H1 (cell line): ENCODE measurements around the gene CTPS1. TPM values are rescaled to one million over a fixed set of nuclear protein-coding genes. Genes with fewer than 3 reads are reported as not detected.

ENCODE experiments used
- CTCF ChIA-PET: fragments of 300-600 bp; sonication (Branson Sonifier 250); formaldehyde crosslinking; loops from one replicate; lab custom pipeline; 2021; ENCODE audit not compliant: partially characterized antibody; lab: Charles Lee
- POLR2A ChIA-PET: fragments of 300-600 bp; sonication (Branson Sonifier 250); formaldehyde crosslinking; loops from one replicate; lab custom pipeline; 2021; ENCODE audit warnings: inconsistent platforms; ENCODE audit not compliant: partially characterized antibody; lab: Charles Lee
- DNase-seq, 2 experiments: peaks; one replicate each; pipeline versions ENCODE4 v3.0.0 to v3.0.0-alpha.2; 2010 to 2022; ENCODE audit warnings: low spot score in 2 of 2, low read depth in 1 of 2, mixed read lengths in 1 of 2
- FAIRE-seq: peaks from 2 replicates; lab custom pipeline; 2011; peaks lifted over from hg19 to GRCh38; lab: Jason Lieb, UNC
- H2AFZ ChIP-seq: 2 replicates; pipeline ENCODE4 v1.8.1; 2012; ENCODE audit warnings: low read length, inconsistent platforms
- H2AK5ac ChIP-seq: 2 replicates; pipeline ENCODE4 v1.6.1; 2013; ENCODE audit warnings: low read depth, low read length
- H2BK120ac ChIP-seq: replicated peaks from 2 replicates; pipeline ENCODE3; 2013; ENCODE audit warnings: low read depth, low read length, inconsistent platforms
- H2BK12ac ChIP-seq: 2 replicates; pipeline ENCODE4 v1.6.1; 2013; ENCODE audit warnings: low read depth, low read length
- H2BK15ac ChIP-seq: 2 replicates; pipeline ENCODE4 v1.6.1; 2013; ENCODE audit warnings: low read length
- H2BK20ac ChIP-seq: 2 replicates; pipeline ENCODE4 v1.6.1; 2013; ENCODE audit warnings: low read length
- H2BK5ac ChIP-seq: 2 replicates; pipeline ENCODE4 v1.6.1; 2013; ENCODE audit warnings: low read depth, low read length
- H3K14ac ChIP-seq: 2 replicates; pipeline ENCODE4 v1.6.1; 2013; ENCODE audit warnings: inconsistent platforms; ENCODE audit not compliant: insufficient read length
- H3K18ac ChIP-seq: 2 replicates; pipeline ENCODE4 v1.6.1; 2013; ENCODE audit warnings: low read length; ENCODE audit errors: extremely low read depth
- H3K23ac ChIP-seq: 2 replicates; pipeline ENCODE4 v1.6.1; 2013; ENCODE audit warnings: inconsistent platforms; ENCODE audit not compliant: insufficient read length
- H3K23me2 ChIP-seq: 2 replicates; pipeline ENCODE4 v1.6.1; 2013; ENCODE audit warnings: low read depth, low read length
- H3K27ac ChIP-seq: 2 replicates; pipeline ENCODE4 v1.6.1; 2011; ENCODE audit warnings: low read depth, low read length, inconsistent platforms
- H3K27me3 ChIP-seq, 4 experiments: replicated peaks in 1 of 4; 1 replicate in 1 of 4; 2 replicates in 3 of 4; pipeline versions ENCODE4 v1.6.1 to v1.8.1; 2011 to 2013; ENCODE audit warnings: low read length in 3 of 4, mild to moderate bottlenecking in 3 of 4, inconsistent platforms in 2 of 4, mixed read lengths in 2 of 4, moderate library complexity in 1 of 4; ENCODE audit not compliant: control insufficient read depth in 3 of 4, insufficient read depth in 3 of 4; ENCODE audit errors: extremely low read depth in 1 of 4
- H3K36me3 ChIP-seq, 4 experiments: 2 replicates each; pipeline versions ENCODE4 v1.6.1 to v1.8.1; 2011 to 2013; ENCODE audit warnings: mild to moderate bottlenecking in 4 of 4, low read length in 3 of 4, moderate library complexity in 2 of 4, control low read depth in 1 of 4, inconsistent platforms in 1 of 4; ENCODE audit not compliant: insufficient read depth in 4 of 4, control insufficient read depth in 2 of 4
- H3K4ac ChIP-seq: replicated peaks from 2 replicates; pipeline ENCODE3; 2013; ENCODE audit warnings: low read length, low read depth, mixed read lengths, inconsistent platforms; ENCODE audit not compliant: insufficient read length
- H3K4me1 ChIP-seq, 4 experiments: replicated peaks in 1 of 4; 1 replicate in 1 of 4; 2 replicates in 3 of 4; pipeline versions ENCODE4 v1.6.1 to v1.8.1; 2011 to 2013; ENCODE audit warnings: low read length in 3 of 4, inconsistent platforms in 2 of 4, mixed read lengths in 1 of 4; ENCODE audit not compliant: insufficient read depth in 4 of 4, control insufficient read depth in 3 of 4
- H3K4me2 ChIP-seq, 2 experiments: 2 replicates each; pipeline versions ENCODE4 v1.6.1 to v1.8.1; 2011 to 2013; ENCODE audit warnings: low read depth in 2 of 2, low read length in 2 of 2, control low read depth in 1 of 2, inconsistent platforms in 1 of 2, mild to moderate bottlenecking in 1 of 2; ENCODE audit not compliant: insufficient read depth in 1 of 2
- H3K4me3 ChIP-seq, 4 experiments: fragments of 200-600, 300-600 bp in 1 of 4; sonication (generic), shearing (Covaris generic), sonication (Bioruptor Twin) in 1 of 4; 2 replicates each; pipeline versions ENCODE4 v1.5.1 to v1.8.1; 2011 to 2016; ENCODE audit warnings: low read length in 4 of 4, low read depth in 3 of 4, control low read depth in 2 of 4, inconsistent platforms in 2 of 4, mild to moderate bottlenecking in 2 of 4, mixed read lengths in 1 of 4, moderate library complexity in 1 of 4; ENCODE audit not compliant: insufficient read depth in 2 of 4; ENCODE audit errors: extremely low read depth in 1 of 4
- H3K56ac ChIP-seq: replicated peaks from 2 replicates; pipeline ENCODE3; 2013; ENCODE audit warnings: low read depth, mild to moderate bottlenecking, mixed read lengths, low read length, inconsistent platforms; ENCODE audit not compliant: insufficient read length
- H3K79me1 ChIP-seq: 2 replicates; pipeline ENCODE4 v1.6.1; 2013; ENCODE audit warnings: low read depth, low read length, control low read depth
- H3K79me2 ChIP-seq, 2 experiments: 2 replicates each; pipeline versions ENCODE4 v1.6.1 to v1.8.1; 2012 to 2013; ENCODE audit warnings: low read length in 2 of 2, mild to moderate bottlenecking in 2 of 2, inconsistent platforms in 1 of 2; ENCODE audit not compliant: insufficient read depth in 2 of 2, control insufficient read depth in 1 of 2
- H3K9ac ChIP-seq, 4 experiments: replicated peaks in 1 of 4; 1 replicate in 1 of 4; 2 replicates in 3 of 4; pipeline versions ENCODE4 v1.6.1 to v1.8.1; 2011 to 2013; ENCODE audit warnings: low read depth in 3 of 4, low read length in 3 of 4, control low read depth in 2 of 4, mild to moderate bottlenecking in 2 of 4, moderate library complexity in 2 of 4, inconsistent platforms in 1 of 4; ENCODE audit errors: extremely low read depth in 1 of 4
- H3K9me3 ChIP-seq, 2 experiments: 2 replicates each; pipeline versions ENCODE4 v1.6.1 to v1.8.1; 2012 to 2013; ENCODE audit warnings: mild to moderate bottlenecking in 2 of 2, moderate library complexity in 2 of 2, control low read depth in 1 of 2, inconsistent platforms in 1 of 2, low read depth in 1 of 2, low read length in 1 of 2, mixed read lengths in 1 of 2; ENCODE audit not compliant: insufficient read depth in 2 of 2
- H4K20me1 ChIP-seq, 2 experiments: replicated peaks in 1 of 2; 2 replicates each; pipeline versions ENCODE3 to v1.8.1; 2011 to 2013; ENCODE audit warnings: inconsistent platforms in 2 of 2, low read length in 2 of 2, mild to moderate bottlenecking in 1 of 2; ENCODE audit not compliant: insufficient read depth in 2 of 2, control insufficient read depth in 1 of 2
- H4K5ac ChIP-seq: 2 replicates; pipeline ENCODE4 v1.6.1; 2013; ENCODE audit warnings: low read length, low read depth, mixed read lengths, inconsistent platforms; ENCODE audit not compliant: insufficient read length
- H4K8ac ChIP-seq: 2 replicates; pipeline ENCODE4 v1.8.0; 2013; ENCODE audit warnings: mild to moderate bottlenecking, moderate library complexity, low read length, inconsistent platforms; ENCODE audit not compliant: insufficient read depth; ENCODE audit errors: extremely low read depth
- H4K91ac ChIP-seq: replicated peaks from 2 replicates; pipeline ENCODE3; 2013; ENCODE audit warnings: low read length, mixed read lengths, inconsistent platforms; ENCODE audit not compliant: insufficient read length
- CHD1 ChIP-seq: IDR thresholded peaks from 2 replicates; pipeline ENCODE4 v1.6.1; 2012; ENCODE audit warnings: low read depth, low read length, improper control_type of control experiment
- EP300 ChIP-seq, 2 experiments: IDR thresholded peaks; 1 replicate in 1 of 2; 2 replicates in 1 of 2; pipeline ENCODE4 v1.6.1; 2011 to 2012; ENCODE audit warnings: low read depth in 2 of 2, low read length in 2 of 2, mild to moderate bottlenecking in 2 of 2, borderline replicate concordance in 1 of 2, inconsistent platforms in 1 of 2, moderate library complexity in 1 of 2
- EZH2 ChIP-seq: fragments of 200-600 bp; sonication (generic); IDR thresholded peaks from 2 replicates; pipeline ENCODE4 v1.7.1; 2012; ENCODE audit warnings: low read depth, mild to moderate bottlenecking, moderate library complexity, low read length, inconsistent platforms; ENCODE audit not compliant: severe bottlenecking
- JUND ChIP-seq: IDR thresholded peaks from 2 replicates; pipeline ENCODE4 v1.6.1; 2011; ENCODE audit warnings: mild to moderate bottlenecking, improper control_type of control experiment, low read length
- POLR2AphosphoS5 ChIP-seq: IDR thresholded peaks from 2 replicates; pipeline ENCODE4 v1.6.1; 2011; ENCODE audit warnings: low read depth, low read length
- RBBP5 ChIP-seq: IDR thresholded peaks from 2 replicates; pipeline ENCODE4 v1.7.1; 2012; ENCODE audit warnings: low read depth, mild to moderate bottlenecking, inconsistent platforms, low read length, moderate library complexity, borderline replicate concordance
- SP4 ChIP-seq: IDR thresholded peaks from 2 replicates; pipeline ENCODE4 v1.6.1; 2012; ENCODE audit warnings: low read length, inconsistent platforms
- TBP ChIP-seq: IDR thresholded peaks from 2 replicates; pipeline ENCODE4 v1.6.1; 2011; ENCODE audit warnings: low read depth, low read length, improper control_type of control experiment
- TEAD4 ChIP-seq: IDR thresholded peaks from 2 replicates; pipeline ENCODE4 v1.6.1; 2012; ENCODE audit warnings: low read depth, low read length, inconsistent platforms, mixed read lengths
- WGBS, 2 experiments: shearing (Covaris generic) in 1 of 2; methylation state at CpG; one replicate each; pipeline versions ENCODE4 v1.1.6 to v1.1.7; 2013 to 2015; ENCODE audit warnings: low lambda C conversion rate in 2 of 2, mixed read lengths in 2 of 2, inconsistent platforms in 1 of 2, low coverage in 1 of 2, missing lambda C conversion rate in 1 of 2; ENCODE audit not compliant: insufficient replicate concordance in 2 of 2, insufficient coverage in 1 of 2, insufficient read length in 1 of 2; ENCODE audit errors: extremely low coverage in 1 of 2, missing lambda C conversion rate in 1 of 2; 5-methylcytosine and 5-hydroxymethylcytosine counted together
- polyA plus RNA-seq, 7 experiments: library from polyadenylated mRNA; depleted of rRNA in 3 of 7; stranded (reverse) in 5 of 7; unstranded in 2 of 7; fragments of >200 nt in 5 of 7; fragments of 200-250 nt in 2 of 7; gene quantifications; 1 replicate in 5 of 7; 2 replicates in 1 of 7; 4 replicates in 1 of 7; pipeline versions ENCODE4 v1.2.1 to v1.2.3, GENCODE V29; 2011 to 2013; ENCODE audit warnings: missing spikeins in 2 of 7, mixed read lengths in 2 of 7
- total RNA-seq: library from RNA; stranded (reverse); fragmentation: NEBNext Ultra II Directional; extraction: Animal tissue kit (Norgen Biotek cat#: 25700); gene quantifications from 2 replicates; pipeline ENCODE4 v1.2.1, GENCODE V29; 2021
- TF ChIP-seq, protein P1 (sequence below): IDR thresholded peaks from 2 replicates; pipeline ENCODE4 v1.6.1; 2011; ENCODE audit warnings: low read length, improper control_type of control experiment

The CTPS1 gene
- total and polyA plus RNA-seq, 2 of the 8 experiments (the other 6 are each of a cell fraction or from before 2014, with no cell fraction given), result 35.5 to 103 TPM

GRCh38 chr1:41033272-41033671 is 53.8 kb downstream of the CTPS1 start:
- H3K4me2 ChIP-seq, result no peak overlapping the region
- POLR2A ChIA-PET, result interaction anchor here (1.0 to 1.8 kb wide), 3 partner anchors 9 to 53 kb away, joined by 4 to 7 read pairs (median 5); no protein-coding TSS in a partner anchor
- no peak for FAIRE-seq
- no peak overlapping the region for H2AFZ ChIP-seq
- H3K23ac ChIP-seq, result no peak overlapping the region
- H4K91ac ChIP-seq, result no peak overlapping the region
- no peak overlapping the region for H4K8ac ChIP-seq
- H3K9me3 ChIP-seq, result no peaks in the 10 kb centered on the region
- no peak overlapping the region for H3K18ac ChIP-seq
- H2BK20ac ChIP-seq, result no peak overlapping the region
- TF ChIP-seq CHD1 (no peak), RBBP5 (no peak), POLR2AphosphoS5 (no peak), JUND (no peak), EZH2 (no peak), SP4 (no peak), TEAD4 (no peak), TBP (no peak), EP300 (IDR thresholded peaks at IDR 0.05; ENCODE audit: borderline replicate concordance in 1 of 2, low read depth in 2 of 2, low read length in 2 of 2) (no peak)
- TF ChIP-seq, protein P1, sequence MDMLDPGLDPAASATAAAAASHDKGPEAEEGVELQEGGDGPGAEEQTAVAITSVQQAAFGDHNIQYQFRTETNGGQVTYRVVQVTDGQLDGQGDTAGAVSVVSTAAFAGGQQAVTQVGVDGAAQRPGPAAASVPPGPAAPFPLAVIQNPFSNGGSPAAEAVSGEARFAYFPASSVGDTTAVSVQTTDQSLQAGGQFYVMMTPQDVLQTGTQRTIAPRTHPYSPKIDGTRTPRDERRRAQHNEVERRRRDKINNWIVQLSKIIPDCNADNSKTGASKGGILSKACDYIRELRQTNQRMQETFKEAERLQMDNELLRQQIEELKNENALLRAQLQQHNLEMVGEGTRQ, result no peak
- TF ChIP-seq, all 59 proteins: peak for 0
- CTCF ChIA-PET, result interaction anchor here (1.0 to 1.1 kb wide), 2 partner anchors 10 to 85 kb away, joined by 3 to 4 read pairs; no protein-coding TSS in a partner anchor
- Histone ChIP-seq H3K4ac (no peak overlapping the region), H2AK5ac (no peak overlapping the region), H2BK5ac (no peak overlapping the region), H3K23me2 (no peaks in the 10 kb centered on the region), H3K27me3 (peaks cover 0 to 3% (median 0%) of the 10 kb centered on the region in 4 experiments; a peak in 1 of 7 replicates), H3K27ac (no peak overlapping the region), H3K9ac (no peak overlapping the region), H3K79me1 (no peaks in the 10 kb centered on the region), H2BK15ac (no peak overlapping the region), H2BK120ac (no peak overlapping the region), H3K56ac (no peak overlapping the region), H4K20me1 (peaks cover 2 to 3% of the 10 kb centered on the region in 2 experiments), H3K36me3 (peaks cover 2 to 9% (median 5%) of the 10 kb centered on the region in 4 experiments; a peak in 5 of 8 replicates), H4K5ac (no peak overlapping the region), H3K14ac (no peak overlapping the region), H3K4me3 (no peak overlapping the region), H3K4me1 (no peaks in the 10 kb centered on the region; a peak in 2 of 7 replicates), H3K79me2 (no peaks in the 10 kb centered on the region), H2BK12ac (no peak overlapping the region)
- DNase-seq, result no peak
- WGBS, 2 experiments, result 88% methylated on average over 3 of the region's 3 CpGs; no CpG with 5 or more reads in 1 of the 2 experiments
